Measurements from ENCODE around the gene ANP32E.

The ANP32E gene

DNA sequence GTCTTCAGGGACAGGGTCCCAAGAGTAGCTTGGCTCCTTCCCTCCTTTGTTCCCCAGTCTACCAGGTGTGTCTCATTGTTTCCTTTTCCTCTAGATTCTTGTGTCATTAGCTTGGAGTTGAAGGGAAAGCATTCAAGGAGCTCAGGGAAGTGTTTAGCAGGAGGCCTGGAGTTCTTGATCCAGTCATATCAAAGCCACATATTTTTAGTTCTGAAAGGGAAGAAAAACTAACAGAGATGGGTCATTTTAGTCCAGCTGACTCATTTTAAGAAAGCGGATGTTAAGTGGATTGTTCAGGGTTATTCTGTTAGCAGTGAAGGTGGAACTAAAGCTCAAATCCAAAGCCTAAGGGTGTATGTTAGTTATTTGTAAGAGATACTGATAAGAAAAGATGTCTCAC, 37.4 kb upstream of the ANP32E start:
- peak overlapping the region in 1 of 2 donors; percentile 45 for H3K4me3 ChIP-seq (replicated peaks in 1 of 2; ENCODE audit: low read depth in 2 of 2, low read length in 2 of 2)
- TF ChIP-seq, protein P1, sequence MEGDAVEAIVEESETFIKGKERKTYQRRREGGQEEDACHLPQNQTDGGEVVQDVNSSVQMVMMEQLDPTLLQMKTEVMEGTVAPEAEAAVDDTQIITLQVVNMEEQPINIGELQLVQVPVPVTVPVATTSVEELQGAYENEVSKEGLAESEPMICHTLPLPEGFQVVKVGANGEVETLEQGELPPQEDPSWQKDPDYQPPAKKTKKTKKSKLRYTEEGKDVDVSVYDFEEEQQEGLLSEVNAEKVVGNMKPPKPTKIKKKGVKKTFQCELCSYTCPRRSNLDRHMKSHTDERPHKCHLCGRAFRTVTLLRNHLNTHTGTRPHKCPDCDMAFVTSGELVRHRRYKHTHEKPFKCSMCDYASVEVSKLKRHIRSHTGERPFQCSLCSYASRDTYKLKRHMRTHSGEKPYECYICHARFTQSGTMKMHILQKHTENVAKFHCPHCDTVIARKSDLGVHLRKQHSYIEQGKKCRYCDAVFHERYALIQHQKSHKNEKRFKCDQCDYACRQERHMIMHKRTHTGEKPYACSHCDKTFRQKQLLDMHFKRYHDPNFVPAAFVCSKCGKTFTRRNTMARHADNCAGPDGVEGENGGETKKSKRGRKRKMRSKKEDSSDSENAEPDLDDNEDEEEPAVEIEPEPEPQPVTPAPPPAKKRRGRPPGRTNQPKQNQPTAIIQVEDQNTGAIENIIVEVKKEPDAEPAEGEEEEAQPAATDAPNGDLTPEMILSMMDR (IDR thresholded peaks at IDR 0.05; ENCODE audit: low read depth, low read length), result no peak
- peak in 1 of 2 donors; percentile 53 for DNase-seq (ENCODE audit: low read depth in 2 of 2)

DNA sequence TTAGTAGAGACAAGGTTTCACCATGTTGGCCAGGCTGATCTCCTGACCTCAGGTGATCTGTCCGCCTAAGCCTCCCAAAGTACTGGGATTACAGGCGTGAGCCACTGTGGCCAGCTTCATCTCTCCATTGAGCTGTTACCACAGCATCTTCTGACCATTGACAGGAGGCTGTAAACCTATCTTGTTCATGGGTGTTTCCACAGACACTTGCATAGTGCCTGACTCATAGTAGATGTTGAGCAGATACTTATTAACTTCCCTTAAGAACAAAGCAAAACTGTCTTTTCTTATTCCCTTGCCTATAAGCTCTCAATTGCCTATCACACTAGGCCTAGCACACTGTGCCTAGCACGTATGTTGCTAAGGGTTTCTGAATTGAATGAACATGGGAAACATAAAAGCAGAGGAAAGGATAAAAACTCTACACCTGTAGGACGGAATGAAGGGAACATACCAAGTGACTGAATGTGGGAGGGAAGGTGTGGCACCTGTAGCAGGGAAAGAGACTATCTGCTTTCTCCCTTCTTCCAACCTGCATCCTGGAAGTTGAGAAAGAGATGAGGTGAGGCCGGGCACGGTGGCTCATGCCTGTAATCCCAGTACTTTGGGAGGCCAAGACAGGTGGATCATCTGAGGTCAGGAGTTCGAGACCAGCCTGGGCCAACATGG, 35.5 kb upstream of the ANP32E start:
- DNase-seq (ENCODE audit: low read depth in 2 of 2), result no peak
- TF ChIP-seq, protein P1 (IDR thresholded peaks at IDR 0.05; ENCODE audit: low read depth, low read length), result no peak
- no peak overlapping the region for H3K4me3 ChIP-seq (replicated peaks in 1 of 2; ENCODE audit: low read depth in 2 of 2, low read length in 2 of 2)

DNA sequence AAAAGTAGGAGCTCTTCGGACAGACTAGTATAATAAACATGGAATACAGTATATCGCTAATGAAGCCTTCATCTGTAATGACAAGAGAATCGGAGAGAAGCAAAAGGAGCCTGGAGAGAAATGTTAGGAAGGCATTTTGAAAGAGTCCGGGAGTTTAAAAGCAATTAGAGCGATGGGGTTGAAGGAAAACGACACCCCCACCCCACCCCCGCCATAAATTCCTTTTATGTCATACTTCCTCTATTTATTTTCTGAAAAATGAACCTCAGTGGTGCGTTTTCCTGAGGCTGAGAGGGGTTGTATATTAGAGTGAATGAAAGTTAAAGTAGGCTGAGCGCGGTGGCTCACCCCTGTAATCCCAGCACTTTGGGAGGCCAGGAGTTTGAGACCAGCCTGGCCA, 33.5 kb upstream of the ANP32E start:
- TF ChIP-seq, protein P1 (IDR thresholded peaks at IDR 0.05; ENCODE audit: low read depth, low read length), result no peak
- peak overlapping the region; percentile 90 to 98 for H3K4me3 ChIP-seq (replicated peaks in 1 of 2; ENCODE audit: low read depth in 2 of 2, low read length in 2 of 2)
- DNase-seq (ENCODE audit: low read depth in 2 of 2), result no peak

DNA sequence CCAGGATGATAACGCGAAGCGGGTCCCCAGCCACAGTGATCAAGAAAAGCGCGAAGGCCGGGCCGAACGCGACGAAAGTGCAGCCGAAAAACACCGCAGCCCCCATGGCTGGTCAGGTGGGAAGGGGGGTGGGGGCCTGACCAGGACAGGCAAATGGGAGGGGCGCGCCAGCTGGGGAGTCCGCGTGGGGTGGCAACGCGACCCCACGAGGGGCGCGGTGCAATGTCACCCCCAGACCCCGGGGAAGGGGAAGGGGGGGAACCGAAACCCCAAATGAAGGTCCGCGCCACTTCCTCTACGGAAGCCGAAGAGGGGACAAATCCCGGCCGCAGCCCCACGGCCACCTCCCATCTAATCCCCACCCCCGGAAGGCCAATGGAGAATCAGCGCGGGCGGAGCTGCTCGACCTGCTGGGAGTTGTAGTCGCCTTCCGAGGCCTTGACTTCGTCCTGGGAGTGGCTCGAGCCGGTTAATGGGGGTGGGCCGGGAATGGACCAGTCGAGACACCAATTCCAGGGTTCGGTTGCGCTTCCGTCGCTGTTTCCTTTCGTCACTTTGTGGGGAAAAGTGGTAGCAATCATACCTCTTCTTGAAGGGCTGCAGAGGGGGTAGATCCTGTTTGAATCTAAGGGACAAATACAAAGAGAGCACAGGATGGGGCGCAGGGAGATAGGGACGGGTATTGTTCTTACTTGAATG, 32.9 kb upstream of the ANP32E start, which contains the start of gene APH1A:
Gene APH1A, minus strand, starts transcription at position 312 of the 699 bp plus-strand sequence. Its CDS starts 206 bp downstream, at position 106.
- TF ChIP-seq, protein P1 (IDR thresholded peaks at IDR 0.05; ENCODE audit: low read depth, low read length), result no peak
- H3K4me3 ChIP-seq (replicated peaks in 1 of 2; ENCODE audit: low read depth in 2 of 2, low read length in 2 of 2), result peak within 1 kb of the TSS; percentile 90 to 98
- DNase-seq (ENCODE audit: low read depth in 2 of 2), result peak; percentile 97 to 98

DNA sequence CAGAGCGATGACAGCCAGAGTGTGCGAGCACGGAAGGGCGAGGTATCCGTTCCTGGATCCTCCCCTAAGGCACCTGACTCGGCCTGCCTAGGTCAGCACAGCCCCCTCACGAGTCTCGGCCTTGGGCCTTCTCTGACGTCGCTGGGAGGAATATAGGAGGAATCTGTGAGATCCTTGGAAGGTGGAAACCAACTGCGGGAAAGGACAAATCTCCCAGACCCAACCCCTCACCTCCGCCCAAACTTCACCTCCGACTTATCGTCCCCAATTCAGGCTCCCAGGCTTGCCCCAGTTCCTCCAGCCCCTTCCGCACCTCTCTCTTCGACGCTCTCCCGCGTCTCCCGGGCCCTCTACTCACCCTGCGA, 32.4 kb upstream of the ANP32E start:
- TF ChIP-seq, protein P1 (IDR thresholded peaks at IDR 0.05; ENCODE audit: low read depth, low read length), result no peak
- peak; percentile 27 to 55 for DNase-seq (ENCODE audit: low read depth in 2 of 2)

DNA sequence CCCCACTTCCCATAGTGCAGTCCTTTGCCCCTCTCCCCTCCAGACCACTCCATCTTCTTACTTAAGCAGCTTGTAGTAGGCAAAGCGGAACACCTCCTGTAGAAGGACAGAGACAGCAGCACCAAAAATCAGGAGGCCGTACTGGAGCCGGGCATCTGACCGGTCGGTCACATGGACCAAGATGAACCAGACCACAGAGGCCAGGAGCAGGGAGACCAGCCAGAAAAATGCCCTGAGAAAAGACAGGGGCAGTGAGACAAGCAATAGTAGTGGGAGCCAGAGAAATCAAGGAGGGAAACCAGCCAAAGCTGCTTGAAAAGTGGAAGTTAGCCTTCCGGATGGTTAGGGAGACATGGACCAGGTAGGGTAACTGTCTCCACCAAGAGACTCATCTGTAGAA, 32.0 kb upstream of the ANP32E start:
- DNase-seq (ENCODE audit: low read depth in 2 of 2), result peak in 1 of 2 donors; percentile 3
- H3K4me3 ChIP-seq (replicated peaks in 1 of 2; ENCODE audit: low read depth in 2 of 2, low read length in 2 of 2), result peak overlapping the region; percentile 90 to 98
- TF ChIP-seq, protein P1 (IDR thresholded peaks at IDR 0.05; ENCODE audit: low read depth, low read length), result no peak

More for the DNA sequence above, 32.4 kb upstream of the ANP32E start:
- peak overlapping the region; percentile 90 to 98 for H3K4me3 ChIP-seq (replicated peaks in 1 of 2; ENCODE audit: low read depth in 2 of 2, low read length in 2 of 2)
